HepG2 (cell line): Measurements from ENCODE around the gene SLIT1. TPM values are rescaled to one million over a fixed set of nuclear protein-coding genes. Genes with fewer than 3 reads are reported as not detected.

Source experiments
- AKAP8 ChIP-seq: sonication (generic); formaldehyde crosslinking; IDR thresholded peaks from 2 replicates; pipeline ENCODE4 v1.5.1; 2020; ENCODE audit warnings: mild to moderate bottlenecking, missing genetic modification reagents
- JDP2 ChIP-seq: sonication (generic); formaldehyde crosslinking; IDR thresholded peaks from 2 replicates; pipeline ENCODE4 v1.8.1; 2022; ENCODE audit warnings: missing genetic modification reagents, borderline replicate concordance
- JUNB ChIP-seq: sonication (generic); formaldehyde crosslinking; IDR thresholded peaks from 2 replicates; pipeline ENCODE4 v1.8.0; 2022; ENCODE audit warnings: missing genetic modification reagents, mild to moderate bottlenecking, borderline replicate concordance
- SMAD3 ChIP-seq: sonication (generic); formaldehyde crosslinking; IDR thresholded peaks from 2 replicates; pipeline ENCODE4 v1.4.0; 2020; ENCODE audit warnings: missing genetic modification reagents
- TCF7 ChIP-seq: sonication (generic); IDR thresholded peaks from 2 replicates; pipeline ENCODE4 v1.6.1; 2016; ENCODE audit warnings: antibody characterized with exemption, low read depth
- polyA plus RNA-seq, 8 experiments: library from polyadenylated mRNA; depleted of rRNA in 3 of 8; stranded (reverse) in 7 of 8; unstranded in 1 of 8; fragments of >200 nt; fragmentation: Illumina TruSeq in 4 of 8; extraction: Trizol in 4 of 8; gene quantifications; 2 replicates each; pipeline versions ENCODE4 v1.2.1 to v1.2.3, GENCODE V29; 2011 to 2016; ENCODE audit warnings: low read depth in 4 of 8, missing spikeins in 1 of 8, mixed read lengths in 1 of 8; ENCODE audit not compliant: insufficient read depth in 1 of 8
- total RNA-seq, 5 experiments: library from RNA; depleted of rRNA; stranded (reverse); fragments of >200 nt; fragmentation: Illumina TruSeq; extraction: Trizol; gene quantifications; 2 replicates each; pipeline ENCODE4 v1.2.3, GENCODE V29; 2016; ENCODE audit warnings: low read depth in 1 of 5
- TF ChIP-seq, protein P1 (sequence below): sonication (generic); formaldehyde crosslinking; IDR thresholded peaks from 2 replicates; pipeline ENCODE4 v1.4.0; 2020; ENCODE audit warnings: missing genetic modification reagents, borderline replicate concordance
- TF ChIP-seq, protein P2 (sequence below), 2 experiments: fragments of 450-650 bp in 1 of 2; sonication (generic) in 1 of 2; formaldehyde crosslinking; IDR thresholded peaks; 2 replicates each; pipeline versions ENCODE4 v1.5.0 to v1.8.0; 2020 to 2022; ENCODE audit warnings: mild to moderate bottlenecking in 1 of 2, missing genetic modification reagents in 1 of 2
- TF ChIP-seq, protein P3 (sequence below): sonication (generic); formaldehyde crosslinking; IDR thresholded peaks from 2 replicates; pipeline ENCODE4 v1.4.0; 2020; ENCODE audit warnings: missing genetic modification reagents
- TF ChIP-seq, protein P4 (sequence below): sonication (generic); formaldehyde crosslinking; IDR thresholded peaks from 2 replicates; pipeline ENCODE4 v1.4.0; 2020; ENCODE audit warnings: mild to moderate bottlenecking, missing genetic modification reagents

Gene SLIT1
- total and polyA plus RNA-seq, 2 of the 13 experiments (the other 11 are each of a cell fraction or from before 2014, with no cell fraction given), result 0.09 to 0.33 TPM

DNA sequence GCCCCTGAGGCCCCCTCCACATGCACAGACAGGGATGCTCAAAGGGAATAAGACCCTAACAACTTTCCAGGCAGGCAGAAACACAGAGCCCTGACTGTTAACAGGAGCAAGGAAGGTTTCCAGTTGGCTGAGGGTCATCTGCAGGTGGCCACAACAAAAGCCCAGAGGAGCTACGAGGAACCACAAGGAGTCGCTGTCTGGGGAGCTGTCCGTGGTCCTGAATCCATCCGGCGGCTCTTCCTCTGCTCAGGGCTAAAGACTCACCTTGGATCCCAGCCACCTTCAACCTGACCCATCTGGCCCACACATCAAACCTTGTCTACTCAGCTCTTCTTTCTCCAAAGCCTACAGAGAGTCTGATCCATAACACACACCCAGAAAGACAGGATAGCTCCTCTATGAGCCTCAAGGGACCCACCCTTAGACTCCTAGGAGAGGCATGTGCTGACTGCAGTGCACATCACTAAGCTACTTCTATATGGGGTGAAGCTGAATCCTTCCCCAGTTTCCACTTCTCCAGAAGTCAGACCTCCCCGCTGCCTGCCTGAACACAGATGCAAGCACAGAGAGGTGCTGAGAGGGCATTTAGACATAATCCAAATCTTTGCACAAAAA lies 104.0 kb downstream of the SLIT1 start (continued):
- TF ChIP-seq, protein P1, sequence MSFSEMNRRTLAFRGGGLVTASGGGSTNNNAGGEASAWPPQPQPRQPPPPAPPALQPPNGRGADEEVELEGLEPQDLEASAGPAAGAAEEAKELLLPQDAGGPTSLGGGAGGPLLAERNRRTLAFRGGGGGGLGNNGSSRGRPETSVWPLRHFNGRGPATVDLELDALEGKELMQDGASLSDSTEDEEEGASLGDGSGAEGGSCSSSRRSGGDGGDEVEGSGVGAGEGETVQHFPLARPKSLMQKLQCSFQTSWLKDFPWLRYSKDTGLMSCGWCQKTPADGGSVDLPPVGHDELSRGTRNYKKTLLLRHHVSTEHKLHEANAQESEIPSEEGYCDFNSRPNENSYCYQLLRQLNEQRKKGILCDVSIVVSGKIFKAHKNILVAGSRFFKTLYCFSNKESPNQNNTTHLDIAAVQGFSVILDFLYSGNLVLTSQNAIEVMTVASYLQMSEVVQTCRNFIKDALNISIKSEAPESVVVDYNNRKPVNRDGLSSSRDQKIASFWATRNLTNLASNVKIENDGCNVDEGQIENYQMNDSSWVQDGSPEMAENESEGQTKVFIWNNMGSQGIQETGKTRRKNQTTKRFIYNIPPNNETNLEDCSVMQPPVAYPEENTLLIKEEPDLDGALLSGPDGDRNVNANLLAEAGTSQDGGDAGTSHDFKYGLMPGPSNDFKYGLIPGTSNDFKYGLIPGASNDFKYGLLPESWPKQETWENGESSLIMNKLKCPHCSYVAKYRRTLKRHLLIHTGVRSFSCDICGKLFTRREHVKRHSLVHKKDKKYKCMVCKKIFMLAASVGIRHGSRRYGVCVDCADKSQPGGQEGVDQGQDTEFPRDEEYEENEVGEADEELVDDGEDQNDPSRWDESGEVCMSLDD, result peak; percentile 70; the same call in 1 of the 2 replicates
- TF ChIP-seq SMAD3 (CRISPR knock-in tag) (peak; percentile 99), JUNB (CRISPR knock-in tag) (peak; percentile 42; the same call in 1 of the 2 replicates), TCF7 (no peak), JDP2 (CRISPR knock-in tag) (peak; percentile 74; the same call in 1 of the 2 replicates), AKAP8 (no peak)
- TF ChIP-seq, protein P2, sequence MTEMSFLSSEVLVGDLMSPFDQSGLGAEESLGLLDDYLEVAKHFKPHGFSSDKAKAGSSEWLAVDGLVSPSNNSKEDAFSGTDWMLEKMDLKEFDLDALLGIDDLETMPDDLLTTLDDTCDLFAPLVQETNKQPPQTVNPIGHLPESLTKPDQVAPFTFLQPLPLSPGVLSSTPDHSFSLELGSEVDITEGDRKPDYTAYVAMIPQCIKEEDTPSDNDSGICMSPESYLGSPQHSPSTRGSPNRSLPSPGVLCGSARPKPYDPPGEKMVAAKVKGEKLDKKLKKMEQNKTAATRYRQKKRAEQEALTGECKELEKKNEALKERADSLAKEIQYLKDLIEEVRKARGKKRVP (CRISPR knock-in tag; IDR thresholded peaks at IDR 0.05), result peak in 1 of 2 experiments; percentile 47; a peak in 1 of 4 replicates
- TF ChIP-seq, protein P3, sequence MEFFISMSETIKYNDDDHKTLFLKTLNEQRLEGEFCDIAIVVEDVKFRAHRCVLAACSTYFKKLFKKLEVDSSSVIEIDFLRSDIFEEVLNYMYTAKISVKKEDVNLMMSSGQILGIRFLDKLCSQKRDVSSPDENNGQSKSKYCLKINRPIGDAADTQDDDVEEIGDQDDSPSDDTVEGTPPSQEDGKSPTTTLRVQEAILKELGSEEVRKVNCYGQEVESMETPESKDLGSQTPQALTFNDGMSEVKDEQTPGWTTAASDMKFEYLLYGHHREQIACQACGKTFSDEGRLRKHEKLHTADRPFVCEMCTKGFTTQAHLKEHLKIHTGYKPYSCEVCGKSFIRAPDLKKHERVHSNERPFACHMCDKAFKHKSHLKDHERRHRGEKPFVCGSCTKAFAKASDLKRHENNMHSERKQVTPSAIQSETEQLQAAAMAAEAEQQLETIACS (CRISPR knock-in tag), result 0 out of 2 replicates have a peak, but pooled peaks have one; percentile 37
- TF ChIP-seq, protein P4, sequence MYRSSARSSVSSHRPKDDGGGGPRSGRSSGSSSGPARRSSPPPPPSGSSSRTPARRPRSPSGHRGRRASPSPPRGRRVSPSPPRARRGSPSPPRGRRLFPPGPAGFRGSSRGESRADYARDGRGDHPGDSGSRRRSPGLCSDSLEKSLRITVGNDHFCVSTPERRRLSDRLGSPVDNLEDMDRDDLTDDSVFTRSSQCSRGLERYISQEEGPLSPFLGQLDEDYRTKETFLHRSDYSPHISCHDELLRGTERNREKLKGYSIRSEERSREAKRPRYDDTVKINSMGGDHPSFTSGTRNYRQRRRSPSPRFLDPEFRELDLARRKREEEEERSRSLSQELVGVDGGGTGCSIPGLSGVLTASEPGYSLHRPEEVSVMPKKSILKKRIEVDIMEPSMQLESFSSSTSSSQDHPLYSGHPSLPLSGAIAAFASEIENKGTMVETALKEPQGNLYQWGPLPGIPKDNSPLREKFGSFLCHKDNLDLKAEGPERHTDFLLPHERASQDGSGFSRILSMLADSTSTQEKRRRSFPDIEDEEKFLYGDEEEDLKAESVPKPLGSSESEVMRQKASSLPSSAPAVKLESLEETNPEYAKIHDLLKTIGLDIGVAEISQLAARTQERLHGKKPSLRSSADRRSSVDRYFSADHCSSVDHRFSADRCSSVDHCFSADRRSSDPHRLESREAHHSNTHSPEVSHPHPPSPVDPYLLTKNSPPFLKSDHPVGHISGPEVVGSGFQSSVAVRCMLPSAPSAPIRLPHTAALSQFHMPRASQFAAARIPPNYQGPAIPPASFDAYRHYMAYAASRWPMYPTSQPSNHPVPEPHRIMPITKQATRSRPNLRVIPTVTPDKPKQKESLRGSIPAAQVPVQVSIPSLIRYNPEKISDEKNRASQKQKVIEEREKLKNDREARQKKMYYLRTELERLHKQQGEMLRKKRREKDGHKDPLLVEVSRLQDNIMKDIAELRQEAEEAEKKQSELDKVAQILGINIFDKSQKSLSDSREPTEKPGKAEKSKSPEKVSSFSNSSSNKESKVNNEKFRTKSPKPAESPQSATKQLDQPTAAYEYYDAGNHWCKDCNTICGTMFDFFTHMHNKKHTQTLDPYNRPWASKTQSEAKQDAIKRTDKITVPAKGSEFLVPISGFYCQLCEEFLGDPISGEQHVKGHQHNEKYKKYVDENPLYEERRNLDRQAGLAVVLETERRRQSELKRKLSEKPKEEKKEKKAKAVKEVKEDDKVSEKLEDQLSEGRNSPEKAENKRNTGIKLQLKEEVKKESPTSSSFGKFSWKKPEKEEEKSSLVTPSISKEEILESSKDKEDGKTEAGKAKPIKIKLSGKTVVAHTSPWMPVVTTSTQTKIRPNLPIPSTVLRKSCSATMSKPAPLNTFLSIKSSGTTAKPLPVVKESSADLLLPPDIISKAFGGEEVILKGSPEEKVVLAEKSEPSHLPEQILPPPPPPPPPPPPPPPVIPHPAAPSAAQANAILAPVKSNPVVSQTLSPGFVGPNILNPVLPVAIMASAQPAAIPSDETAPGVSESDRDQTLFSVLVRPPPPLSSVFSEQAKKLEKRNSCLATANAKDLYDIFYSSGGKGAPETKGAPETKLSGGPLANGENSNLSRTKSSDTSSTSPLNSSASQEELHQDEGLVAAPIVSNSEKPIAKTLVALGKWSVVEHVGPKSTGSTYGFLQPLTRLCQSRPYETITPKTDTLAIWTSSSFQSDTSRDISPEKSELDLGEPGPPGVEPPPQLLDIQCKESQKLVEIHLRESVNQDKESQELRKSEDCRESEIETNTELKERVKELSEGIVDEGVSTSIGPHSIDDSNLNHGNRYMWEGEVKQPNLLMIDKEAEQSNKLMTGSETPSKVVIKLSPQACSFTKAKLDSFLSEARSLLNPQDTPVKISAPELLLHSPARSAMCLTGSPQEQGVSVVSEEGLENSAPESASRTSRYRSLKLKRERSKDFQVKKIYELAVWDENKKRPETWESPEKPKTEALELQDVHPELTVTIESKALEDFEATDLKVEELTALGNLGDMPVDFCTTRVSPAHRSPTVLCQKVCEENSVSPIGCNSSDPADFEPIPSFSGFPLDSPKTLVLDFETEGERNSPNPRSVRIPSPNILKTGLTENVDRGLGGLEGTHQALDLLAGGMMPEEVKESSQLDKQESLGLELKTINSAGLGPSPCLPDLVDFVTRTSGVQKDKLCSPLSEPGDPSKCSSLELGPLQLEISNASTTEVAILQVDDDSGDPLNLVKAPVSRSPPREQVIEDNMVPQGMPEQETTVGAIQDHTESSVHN (CRISPR knock-in tag), result no peak; the same call in 1 of the 2 replicates
